HEK293 (cell line): ENCODE measurements around the gene ASB4.

ENCODE experiments used
- CTCF ChIA-PET: fragments of 350-600 bp; formaldehyde crosslinking; extraction: SDS; loops from one replicate; lab custom pipeline; 2021; ENCODE audit warnings: antibody characterized with exemption; lab: Yijun Ruan, JAX
- POLR2A ChIA-PET: fragments of 300-600 bp; formaldehyde crosslinking; extraction: SDS; loops from one replicate; lab custom pipeline; 2020; ENCODE audit warnings: antibody characterized with exemption, inconsistent platforms; lab: Yijun Ruan, JAX
- H3K27ac ChIP-seq: fragments of 200-500 bp; sonication (Bioruptor generic); 2 replicates; pipeline ENCODE4 v1.5.1; 2014; ENCODE audit warnings: low read depth, low read length, control low read depth, inconsistent platforms; ENCODE audit errors: extremely low read depth
- H3K36me3 ChIP-seq, 2 experiments: fragments of 200-500 bp in 1 of 2; sonication (Bioruptor generic) in 1 of 2; 1 replicate in 1 of 2; 2 replicates in 1 of 2; pipeline ENCODE4 v1.5.1; 2014 to 2017; ENCODE audit warnings: inconsistent platforms in 2 of 2, low read length in 2 of 2; ENCODE audit not compliant: control insufficient read depth in 2 of 2, insufficient read depth in 1 of 2
- H3K4me1 ChIP-seq: fragments of 200-500 bp; sonication (Bioruptor generic); 2 replicates; pipeline ENCODE4 v1.5.1; 2014; ENCODE audit warnings: mild to moderate bottlenecking, low read length, inconsistent platforms; ENCODE audit not compliant: control insufficient read depth, insufficient read depth
- H3K4me3 ChIP-seq: 2 replicates; pipeline ENCODE4 v1.5.1; 2011; ENCODE audit warnings: low read depth, mild to moderate bottlenecking, control low read depth, low read length, moderate library complexity
- H3K9me3 ChIP-seq: fragments of 200-500 bp; sonication (Bioruptor generic); 2 replicates; pipeline ENCODE4 v1.5.1; 2014; ENCODE audit warnings: low read depth, low read length, inconsistent platforms; ENCODE audit not compliant: control insufficient read depth, insufficient read depth
- KLF10 ChIP-seq: fragments of 450-650 bp; IDR thresholded peaks from 2 replicates; pipeline ENCODE4 v1.5.1; 2018; ENCODE audit warnings: missing biosample characterization, mild to moderate bottlenecking, missing genetic modification characterization
- WT1 ChIP-seq: fragments of 450-650 bp; formaldehyde crosslinking; IDR thresholded peaks from 2 replicates; pipeline ENCODE4 v1.5.1; 2016; ENCODE audit warnings: missing biosample characterization, missing genetic modification characterization
- ZBTB21 ChIP-seq: fragments of 450-650 bp; formaldehyde crosslinking; IDR thresholded peaks from 2 replicates; pipeline ENCODE4 v1.5.1; 2017; ENCODE audit warnings: missing biosample characterization, missing genetic modification characterization
- ZNF10 ChIP-seq: fragments of 450-650 bp; formaldehyde crosslinking; IDR thresholded peaks from 2 replicates; pipeline ENCODE4 v1.5.1; 2017; ENCODE audit warnings: missing biosample characterization, missing genetic modification characterization
- ZNF2 ChIP-seq: fragments of 450-650 bp; formaldehyde crosslinking; IDR thresholded peaks from 2 replicates; pipeline ENCODE4 v1.5.1; 2016; ENCODE audit warnings: missing biosample characterization, missing genetic modification characterization
- ZNF366 ChIP-seq: fragments of 450-650 bp; formaldehyde crosslinking; conservative IDR thresholded peaks from 2 replicates; pipeline ENCODE4 v1.5.1; 2016; ENCODE audit warnings: missing biosample characterization, missing genetic modification characterization
- ZNF423 ChIP-seq: fragments of 450-650 bp; formaldehyde crosslinking; IDR thresholded peaks from 2 replicates; pipeline ENCODE4 v1.5.1; 2016; ENCODE audit warnings: missing biosample characterization, missing genetic modification characterization
- ZNF433 ChIP-seq: fragments of 450-650 bp; formaldehyde crosslinking; IDR thresholded peaks from 2 replicates; pipeline ENCODE4 v1.5.1; 2016; ENCODE audit warnings: missing biosample characterization, missing genetic modification characterization, low read depth
- ZNF501 ChIP-seq: fragments of 450-650 bp; formaldehyde crosslinking; IDR thresholded peaks from 2 replicates; pipeline ENCODE4 v1.5.1; 2016; ENCODE audit warnings: missing biosample characterization, missing genetic modification characterization
- ZNF558 ChIP-seq: fragments of 450-650 bp; formaldehyde crosslinking; IDR thresholded peaks from 2 replicates; pipeline ENCODE4 v1.5.1; 2016; ENCODE audit warnings: missing biosample characterization, missing genetic modification characterization
- ZNF560 ChIP-seq: fragments of 450-650 bp; formaldehyde crosslinking; IDR thresholded peaks from 2 replicates; pipeline ENCODE4 v1.5.1; 2017; ENCODE audit warnings: missing biosample characterization, missing genetic modification characterization, borderline replicate concordance
- ZNF621 ChIP-seq: fragments of 450-650 bp; formaldehyde crosslinking; IDR thresholded peaks from 2 replicates; pipeline ENCODE4 v1.5.1; 2017; ENCODE audit warnings: missing biosample characterization, missing genetic modification characterization
- ZNF654 ChIP-seq: fragments of 450-650 bp; formaldehyde crosslinking; IDR thresholded peaks from 2 replicates; pipeline ENCODE4 v1.5.1; 2016; ENCODE audit warnings: low read depth, missing biosample characterization, missing genetic modification characterization
- ZNF660 ChIP-seq: fragments of 450-650 bp; IDR thresholded peaks from 2 replicates; pipeline ENCODE4 v1.5.1; 2018; ENCODE audit warnings: missing biosample characterization, mild to moderate bottlenecking, missing genetic modification characterization
- ZNF701 ChIP-seq: fragments of 450-650 bp; formaldehyde crosslinking; IDR thresholded peaks from 2 replicates; pipeline ENCODE4 v1.5.1; 2016; ENCODE audit warnings: missing biosample characterization, missing genetic modification characterization
- ZNF707 ChIP-seq: fragments of 450-650 bp; formaldehyde crosslinking; IDR thresholded peaks from 2 replicates; pipeline ENCODE4 v1.5.1; 2016; ENCODE audit warnings: missing biosample characterization, missing genetic modification characterization
- TF ChIP-seq, protein P1 (sequence below): fragments of 450-650 bp; formaldehyde crosslinking; IDR thresholded peaks from 2 replicates; pipeline ENCODE4 v1.5.1; 2016; ENCODE audit warnings: missing biosample characterization, missing genetic modification characterization
- TF ChIP-seq, protein P2 (sequence below): fragments of 450-650 bp; formaldehyde crosslinking; IDR thresholded peaks from 2 replicates; pipeline ENCODE4 v1.5.1; 2016; ENCODE audit warnings: missing biosample characterization, missing genetic modification characterization
- TF ChIP-seq, protein P3 (sequence below): fragments of 450-650 bp; formaldehyde crosslinking; IDR thresholded peaks from 2 replicates; pipeline ENCODE4 v1.5.1; 2016; ENCODE audit warnings: missing biosample characterization, missing genetic modification characterization
- TF ChIP-seq, protein P4 (sequence below): fragments of 450-650 bp; formaldehyde crosslinking; conservative IDR thresholded peaks from 2 replicates; pipeline ENCODE4 v1.5.1; 2016; ENCODE audit warnings: low read depth, missing biosample characterization, missing genetic modification characterization
- TF ChIP-seq, protein P5 (sequence below): IDR thresholded peaks from 2 replicates; pipeline ENCODE4 v1.6.1; 2011; ENCODE audit warnings: mild to moderate bottlenecking, low read depth, low read length, borderline replicate concordance
- TF ChIP-seq, protein P6 (sequence below): fragments of 450-650 bp; formaldehyde crosslinking; IDR thresholded peaks from 2 replicates; pipeline ENCODE4 v1.5.1; 2016; ENCODE audit warnings: missing biosample characterization, missing genetic modification characterization
- TF ChIP-seq, protein P7 (sequence below): fragments of 450-650 bp; formaldehyde crosslinking; IDR thresholded peaks from 2 replicates; pipeline ENCODE4 v1.5.1; 2016; ENCODE audit warnings: missing biosample characterization, missing genetic modification characterization

The ASB4 gene

DNA sequence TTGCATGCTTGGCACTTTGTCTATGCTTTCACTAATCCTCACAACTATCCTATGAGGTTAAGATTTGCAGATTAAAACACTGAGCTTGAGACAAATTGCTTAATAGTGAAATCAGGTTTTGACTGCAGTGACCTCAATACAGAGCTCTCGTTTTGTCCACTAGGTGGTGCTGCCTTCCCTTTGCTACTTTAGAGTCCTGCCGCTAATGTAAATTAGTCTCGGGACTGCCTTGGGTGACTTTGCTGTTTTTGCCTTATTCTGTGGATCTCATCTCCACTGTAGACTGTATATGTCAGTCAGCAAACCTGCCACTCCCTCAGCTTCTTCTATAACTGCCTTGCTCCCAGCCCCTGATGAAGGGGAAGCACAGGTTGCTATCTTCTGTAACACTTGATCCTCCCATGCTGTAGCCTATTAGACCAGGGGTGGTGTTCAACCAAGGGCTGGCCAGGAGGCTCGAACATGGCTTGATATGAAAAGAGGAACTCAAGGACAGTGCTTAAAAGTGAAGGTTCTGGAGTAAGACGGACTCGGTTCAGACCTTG lies 26.0 kb downstream of the ASB4 start:
- no peak overlapping the region for H3K27ac ChIP-seq
- H3K4me3 ChIP-seq, result no peak overlapping the region
- no peaks in the 10 kb centered on the region for H3K9me3 ChIP-seq
- ChIA-PET CTCF (interaction anchor here (0.5 to 6.0 kb wide), 37 partner anchors 10 to 1676 kb away, joined by 3 to 169 read pairs (median 5); partner anchors contain the start of gene ASB4), POLR2A (no interaction called here)
- H3K36me3 ChIP-seq, result no peaks in the 10 kb centered on the region
- TF ChIP-seq, protein P1, sequence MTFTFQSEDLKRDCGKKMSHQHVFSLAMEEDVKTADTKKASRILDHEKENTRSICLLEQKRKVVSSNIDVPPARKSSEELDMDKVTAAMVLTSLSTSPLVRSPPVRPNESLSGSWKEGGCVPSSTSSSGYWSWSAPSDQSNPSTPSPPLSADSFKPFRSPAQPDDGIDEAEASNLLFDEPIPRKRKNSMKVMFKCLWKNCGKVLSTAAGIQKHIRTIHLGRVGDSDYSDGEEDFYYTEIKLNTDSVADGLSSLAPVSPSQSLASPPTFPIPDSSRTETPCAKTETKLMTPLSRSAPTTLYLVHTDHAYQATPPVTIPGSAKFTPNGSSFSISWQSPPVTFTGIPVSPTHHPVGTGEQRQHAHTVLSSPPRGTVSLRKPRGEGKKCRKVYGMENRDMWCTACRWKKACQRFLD (tag by site-specific recombination), result no peak
- TF ChIP-seq WT1 (tag by site-specific recombination) (no peak), ZNF654 (tag by site-specific recombination) (peak; percentile 91), ZNF701 (tag by site-specific recombination) (no peak), ZNF558 (no peak), ZNF2 (tag by site-specific recombination) (peak; percentile 75; the same call in 1 of the 2 replicates), ZNF560 (no peak), ZNF660 (tag by site-specific recombination) (0 out of 2 replicates have a peak, but pooled peaks have one; percentile 26), ZNF707 (tag by site-specific recombination) (no peak), ZNF423 (tag by site-specific recombination) (no peak), ZNF433 (tag by site-specific recombination) (no peak), ZNF501 (tag by site-specific recombination) (0 out of 2 replicates have a peak, but pooled peaks have one; percentile 60), ZNF10 (tag by site-specific recombination) (0 out of 2 replicates have a peak, but pooled peaks have one; percentile 16), ZBTB21 (tag by site-specific recombination) (no peak), ZNF366 (tag by site-specific recombination) (no peak), KLF10 (tag by site-specific recombination) (no peak), ZNF621 (no peak)
- TF ChIP-seq, protein P2, sequence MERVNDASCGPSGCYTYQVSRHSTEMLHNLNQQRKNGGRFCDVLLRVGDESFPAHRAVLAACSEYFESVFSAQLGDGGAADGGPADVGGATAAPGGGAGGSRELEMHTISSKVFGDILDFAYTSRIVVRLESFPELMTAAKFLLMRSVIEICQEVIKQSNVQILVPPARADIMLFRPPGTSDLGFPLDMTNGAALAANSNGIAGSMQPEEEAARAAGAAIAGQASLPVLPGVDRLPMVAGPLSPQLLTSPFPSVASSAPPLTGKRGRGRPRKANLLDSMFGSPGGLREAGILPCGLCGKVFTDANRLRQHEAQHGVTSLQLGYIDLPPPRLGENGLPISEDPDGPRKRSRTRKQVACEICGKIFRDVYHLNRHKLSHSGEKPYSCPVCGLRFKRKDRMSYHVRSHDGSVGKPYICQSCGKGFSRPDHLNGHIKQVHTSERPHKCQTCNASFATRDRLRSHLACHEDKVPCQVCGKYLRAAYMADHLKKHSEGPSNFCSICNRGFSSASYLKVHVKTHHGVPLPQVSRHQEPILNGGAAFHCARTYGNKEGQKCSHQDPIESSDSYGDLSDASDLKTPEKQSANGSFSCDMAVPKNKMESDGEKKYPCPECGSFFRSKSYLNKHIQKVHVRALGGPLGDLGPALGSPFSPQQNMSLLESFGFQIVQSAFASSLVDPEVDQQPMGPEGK (tag by site-specific recombination), result no peak
- TF ChIP-seq, protein P3, sequence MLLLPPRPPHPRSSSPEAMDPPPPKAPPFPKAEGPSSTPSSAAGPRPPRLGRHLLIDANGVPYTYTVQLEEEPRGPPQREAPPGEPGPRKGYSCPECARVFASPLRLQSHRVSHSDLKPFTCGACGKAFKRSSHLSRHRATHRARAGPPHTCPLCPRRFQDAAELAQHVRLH, result no peak
- TF ChIP-seq, protein P4, sequence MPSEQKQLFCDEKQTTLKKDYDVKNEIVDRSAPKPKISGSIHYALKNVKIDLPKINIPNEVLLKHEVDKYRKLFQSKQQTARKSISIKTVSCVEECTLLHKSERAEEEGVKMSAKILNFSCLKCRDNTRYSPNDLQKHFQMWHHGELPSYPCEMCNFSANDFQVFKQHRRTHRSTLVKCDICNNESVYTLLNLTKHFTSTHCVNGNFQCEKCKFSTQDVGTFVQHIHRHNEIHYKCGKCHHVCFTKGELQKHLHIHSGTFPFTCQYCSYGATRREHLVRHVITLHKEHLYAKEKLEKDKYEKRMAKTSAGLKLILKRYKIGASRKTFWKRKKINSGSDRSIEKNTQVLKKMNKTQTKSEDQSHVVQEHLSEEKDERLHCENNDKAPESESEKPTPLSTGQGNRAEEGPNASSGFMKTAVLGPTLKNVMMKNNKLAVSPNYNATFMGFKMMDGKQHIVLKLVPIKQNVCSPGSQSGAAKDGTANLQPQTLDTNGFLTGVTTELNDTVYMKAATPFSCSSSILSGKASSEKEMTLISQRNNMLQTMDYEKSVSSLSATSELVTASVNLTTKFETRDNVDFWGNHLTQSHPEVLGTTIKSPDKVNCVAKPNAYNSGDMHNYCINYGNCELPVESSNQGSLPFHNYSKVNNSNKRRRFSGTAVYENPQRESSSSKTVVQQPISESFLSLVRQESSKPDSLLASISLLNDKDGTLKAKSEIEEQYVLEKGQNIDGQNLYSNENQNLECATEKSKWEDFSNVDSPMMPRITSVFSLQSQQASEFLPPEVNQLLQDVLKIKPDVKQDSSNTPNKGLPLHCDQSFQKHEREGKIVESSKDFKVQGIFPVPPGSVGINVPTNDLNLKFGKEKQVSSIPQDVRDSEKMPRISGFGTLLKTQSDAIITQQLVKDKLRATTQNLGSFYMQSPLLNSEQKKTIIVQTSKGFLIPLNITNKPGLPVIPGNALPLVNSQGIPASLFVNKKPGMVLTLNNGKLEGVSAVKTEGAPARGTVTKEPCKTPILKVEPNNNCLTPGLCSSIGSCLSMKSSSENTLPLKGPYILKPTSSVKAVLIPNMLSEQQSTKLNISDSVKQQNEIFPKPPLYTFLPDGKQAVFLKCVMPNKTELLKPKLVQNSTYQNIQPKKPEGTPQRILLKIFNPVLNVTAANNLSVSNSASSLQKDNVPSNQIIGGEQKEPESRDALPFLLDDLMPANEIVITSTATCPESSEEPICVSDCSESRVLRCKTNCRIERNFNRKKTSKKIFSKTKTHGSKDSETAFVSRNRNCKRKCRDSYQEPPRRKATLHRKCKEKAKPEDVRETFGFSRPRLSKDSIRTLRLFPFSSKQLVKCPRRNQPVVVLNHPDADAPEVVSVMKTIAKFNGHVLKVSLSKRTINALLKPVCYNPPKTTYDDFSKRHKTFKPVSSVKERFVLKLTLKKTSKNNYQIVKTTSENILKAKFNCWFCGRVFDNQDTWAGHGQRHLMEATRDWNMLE (tag by site-specific recombination), result no peak
- TF ChIP-seq, protein P5, sequence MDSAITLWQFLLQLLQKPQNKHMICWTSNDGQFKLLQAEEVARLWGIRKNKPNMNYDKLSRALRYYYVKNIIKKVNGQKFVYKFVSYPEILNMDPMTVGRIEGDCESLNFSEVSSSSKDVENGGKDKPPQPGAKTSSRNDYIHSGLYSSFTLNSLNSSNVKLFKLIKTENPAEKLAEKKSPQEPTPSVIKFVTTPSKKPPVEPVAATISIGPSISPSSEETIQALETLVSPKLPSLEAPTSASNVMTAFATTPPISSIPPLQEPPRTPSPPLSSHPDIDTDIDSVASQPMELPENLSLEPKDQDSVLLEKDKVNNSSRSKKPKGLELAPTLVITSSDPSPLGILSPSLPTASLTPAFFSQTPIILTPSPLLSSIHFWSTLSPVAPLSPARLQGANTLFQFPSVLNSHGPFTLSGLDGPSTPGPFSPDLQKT, result no peak
- TF ChIP-seq, protein P6, sequence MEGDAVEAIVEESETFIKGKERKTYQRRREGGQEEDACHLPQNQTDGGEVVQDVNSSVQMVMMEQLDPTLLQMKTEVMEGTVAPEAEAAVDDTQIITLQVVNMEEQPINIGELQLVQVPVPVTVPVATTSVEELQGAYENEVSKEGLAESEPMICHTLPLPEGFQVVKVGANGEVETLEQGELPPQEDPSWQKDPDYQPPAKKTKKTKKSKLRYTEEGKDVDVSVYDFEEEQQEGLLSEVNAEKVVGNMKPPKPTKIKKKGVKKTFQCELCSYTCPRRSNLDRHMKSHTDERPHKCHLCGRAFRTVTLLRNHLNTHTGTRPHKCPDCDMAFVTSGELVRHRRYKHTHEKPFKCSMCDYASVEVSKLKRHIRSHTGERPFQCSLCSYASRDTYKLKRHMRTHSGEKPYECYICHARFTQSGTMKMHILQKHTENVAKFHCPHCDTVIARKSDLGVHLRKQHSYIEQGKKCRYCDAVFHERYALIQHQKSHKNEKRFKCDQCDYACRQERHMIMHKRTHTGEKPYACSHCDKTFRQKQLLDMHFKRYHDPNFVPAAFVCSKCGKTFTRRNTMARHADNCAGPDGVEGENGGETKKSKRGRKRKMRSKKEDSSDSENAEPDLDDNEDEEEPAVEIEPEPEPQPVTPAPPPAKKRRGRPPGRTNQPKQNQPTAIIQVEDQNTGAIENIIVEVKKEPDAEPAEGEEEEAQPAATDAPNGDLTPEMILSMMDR, result peak; percentile 62
- TF ChIP-seq, protein P7, sequence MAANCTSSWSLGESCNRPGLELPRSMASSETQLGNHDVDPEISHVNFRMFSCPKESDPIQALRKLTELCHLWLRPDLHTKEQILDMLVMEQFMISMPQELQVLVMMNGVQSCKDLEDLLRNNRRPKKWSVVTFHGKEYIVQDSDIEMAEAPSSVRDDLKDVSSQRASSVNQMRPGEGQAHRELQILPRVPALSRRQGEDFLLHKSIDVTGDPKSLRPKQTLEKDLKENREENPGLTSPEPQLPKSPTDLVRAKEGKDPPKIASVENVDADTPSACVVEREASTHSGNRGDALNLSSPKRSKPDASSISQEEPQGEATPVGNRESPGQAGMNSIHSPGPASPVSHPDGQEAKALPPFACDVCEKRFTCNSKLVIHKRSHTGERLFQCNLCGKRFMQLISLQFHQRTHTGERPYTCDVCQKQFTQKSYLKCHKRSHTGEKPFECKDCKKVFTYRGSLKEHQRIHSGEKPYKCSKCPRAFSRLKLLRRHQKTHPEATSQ, result no peak
- no peaks in the 10 kb centered on the region for H3K4me1 ChIP-seq
